Activated CD4-positive, alpha-beta T cell treated with anti-CD3 and anti-CD28 coated beads, Interleukin-2, Interleukin-4, amounts not matched to agents 100 ng/mL and 50 ng/mL, durations not matched to agents 16 hours and 8 hours (primary cell): ENCODE results near the gene SF3A1.

Experiments used
- DNase-seq: peaks from one replicate; pipeline ENCODE4 v3.0.0-alpha.2; 2020; ENCODE audit warnings: low spot score

The SF3A1 gene

DNA sequence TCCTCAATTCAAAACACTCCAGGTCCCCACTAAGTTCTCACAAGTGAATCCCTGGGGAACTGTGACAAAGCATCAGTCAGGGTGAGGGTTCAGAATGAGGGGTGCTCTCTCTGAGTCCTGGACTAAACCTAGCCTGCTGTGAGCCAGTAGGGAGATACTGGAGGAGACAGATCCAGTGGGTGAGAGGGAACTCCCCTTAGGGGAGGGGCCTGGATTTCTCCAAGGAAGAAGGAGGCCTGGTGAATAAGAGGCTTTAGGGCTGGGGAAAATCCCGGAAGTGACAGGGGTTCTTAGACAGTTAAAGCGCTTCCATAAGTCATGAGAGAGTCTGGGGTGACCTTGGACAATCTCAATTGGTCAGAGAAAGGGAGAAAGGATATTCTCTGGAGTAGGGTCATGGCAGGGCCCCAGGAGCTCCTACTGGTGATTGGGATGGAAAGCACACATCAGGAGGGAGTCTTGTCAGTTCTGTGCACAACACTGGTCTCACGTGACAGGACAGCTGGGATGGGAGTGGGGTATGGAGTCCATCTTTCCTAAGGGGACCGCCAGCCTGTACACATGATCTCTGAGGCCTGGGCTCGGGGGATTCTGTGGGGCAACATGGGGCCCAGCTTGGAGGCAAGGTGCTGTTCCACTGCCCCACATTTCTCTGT lies 31.5 kb downstream of the SF3A1 start:
- DNase-seq = no peak

DNA sequence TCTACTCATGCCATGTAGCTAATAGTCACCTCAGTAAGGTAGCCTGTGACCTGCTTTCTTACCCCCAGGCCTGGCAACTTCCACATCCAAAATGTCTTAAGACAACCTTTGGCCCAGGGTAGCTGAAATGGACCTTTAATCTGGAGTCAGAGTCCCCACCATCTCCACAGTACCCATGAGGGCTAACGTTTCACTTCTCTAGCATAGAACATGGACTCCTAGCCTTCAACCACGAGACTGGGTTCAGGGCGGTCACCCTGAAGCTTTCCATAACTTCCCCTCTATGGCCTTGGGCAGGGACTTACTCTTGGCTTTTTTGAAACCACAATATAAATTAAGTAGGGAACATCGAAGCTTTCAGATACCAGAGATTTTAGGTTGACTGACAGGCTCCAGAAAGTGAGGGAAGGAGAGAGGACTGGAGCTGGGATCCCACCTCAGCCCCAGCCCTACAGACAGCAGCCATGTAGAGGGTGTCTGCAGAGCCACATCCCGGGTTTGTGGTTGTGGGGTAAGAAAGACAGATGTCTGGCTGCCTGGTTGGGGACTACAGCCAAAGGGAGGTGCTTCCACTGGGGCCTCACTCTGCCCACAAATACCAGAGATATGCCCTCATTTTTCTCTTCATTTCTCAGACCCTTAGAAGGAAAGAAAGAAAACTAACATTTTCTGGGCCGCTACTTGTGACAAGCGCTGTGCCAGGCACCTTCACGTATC lies 32.5 kb downstream of the SF3A1 start:
- DNase-seq = peak; percentile 41

DNA sequence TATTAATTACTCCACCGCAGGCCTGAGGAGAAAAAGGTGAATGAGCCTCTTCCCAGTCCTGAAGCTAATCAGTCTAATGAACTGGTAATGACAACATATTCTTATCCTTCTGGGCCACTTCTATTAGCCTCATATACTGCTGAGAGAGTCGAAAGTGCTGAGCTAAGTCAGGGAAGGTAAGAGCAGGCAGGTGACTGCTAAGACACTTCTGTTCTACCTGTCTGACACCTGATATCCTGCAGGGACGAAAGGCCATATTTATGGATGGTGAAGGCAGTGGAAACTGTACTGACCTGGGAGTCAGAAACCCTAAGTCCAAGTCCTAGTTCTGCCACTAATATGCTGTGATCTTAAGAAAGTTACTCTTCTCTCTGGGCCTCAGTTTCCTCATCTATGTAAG lies 33.4 kb downstream of the SF3A1 start:
- DNase-seq = no peak

DNA sequence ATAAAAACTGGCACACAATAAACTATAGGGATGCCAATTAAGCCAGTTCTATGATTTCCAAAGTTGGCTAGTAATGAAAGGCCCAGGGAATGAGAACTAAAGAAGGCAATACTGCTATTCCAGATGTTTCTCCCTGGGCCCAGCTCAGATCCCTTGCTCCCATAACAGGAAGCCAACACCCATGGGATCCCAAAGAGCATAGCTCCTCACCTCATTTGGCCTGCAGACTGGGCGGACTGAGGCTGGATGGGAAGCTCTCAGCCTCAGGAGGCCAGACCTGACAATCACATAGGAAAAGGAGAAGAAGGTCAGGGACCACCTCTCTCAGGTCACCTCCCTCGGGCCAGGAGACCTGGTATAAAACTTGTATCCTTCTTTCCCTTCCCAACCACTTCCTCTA lies 35.2 kb downstream of the SF3A1 start:
- no peak for DNase-seq

DNA sequence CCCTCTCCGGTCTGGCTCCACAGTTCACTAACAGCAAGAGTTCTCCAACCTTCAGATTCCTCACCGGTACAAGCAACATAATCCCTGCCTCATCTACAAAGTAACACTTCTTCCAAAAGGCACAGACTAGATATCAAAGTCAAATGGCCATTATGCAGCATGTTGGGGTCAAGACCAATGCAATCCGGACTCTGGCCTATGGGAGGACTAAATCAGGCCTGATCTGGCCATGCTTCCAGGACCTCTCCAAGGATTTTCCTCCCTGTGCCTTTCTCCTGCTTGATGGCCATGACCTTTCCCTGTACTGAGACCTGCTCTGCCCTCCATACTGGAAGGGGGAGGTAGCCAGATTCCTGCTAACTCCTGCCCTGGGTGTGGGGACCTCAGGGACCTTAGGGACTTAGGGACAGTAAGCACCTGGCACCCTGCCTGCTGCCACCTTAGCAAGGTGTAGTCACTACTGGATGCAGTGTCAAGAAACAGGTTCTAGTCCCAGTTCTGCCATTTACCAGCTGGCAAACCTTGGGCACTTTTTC lies 36.6 kb downstream of the SF3A1 start:
- no peak for DNase-seq

DNA sequence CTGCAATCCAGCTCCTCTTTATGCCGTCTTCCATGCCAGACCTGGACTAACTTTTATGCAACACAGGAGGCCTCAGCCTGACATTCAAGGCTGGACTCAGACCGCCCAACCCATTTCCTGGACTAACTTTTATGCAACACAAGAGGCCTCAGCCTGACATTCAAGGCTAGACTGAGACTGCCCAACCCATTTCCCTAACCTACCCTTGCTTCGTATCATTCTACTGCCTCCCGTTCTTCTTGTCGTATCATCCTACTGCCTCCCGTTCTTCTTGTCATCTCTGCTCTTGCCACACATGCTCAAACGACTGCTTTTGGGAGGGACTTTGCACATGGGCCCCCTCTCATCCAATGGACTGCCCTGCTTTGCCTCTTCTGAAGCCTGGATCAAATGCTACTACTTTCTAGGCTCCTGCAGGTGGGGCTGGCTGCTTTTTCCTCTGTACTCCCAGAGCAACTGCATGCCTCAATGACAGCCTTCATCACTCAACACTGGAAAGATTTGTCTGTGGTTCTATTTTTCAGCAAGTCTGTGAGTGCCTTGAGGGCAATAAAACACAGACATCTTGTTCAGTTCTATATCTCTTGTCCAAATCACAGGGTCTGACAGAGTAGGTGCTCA lies 37.8 kb downstream of the SF3A1 start:
- no peak for DNase-seq

DNA sequence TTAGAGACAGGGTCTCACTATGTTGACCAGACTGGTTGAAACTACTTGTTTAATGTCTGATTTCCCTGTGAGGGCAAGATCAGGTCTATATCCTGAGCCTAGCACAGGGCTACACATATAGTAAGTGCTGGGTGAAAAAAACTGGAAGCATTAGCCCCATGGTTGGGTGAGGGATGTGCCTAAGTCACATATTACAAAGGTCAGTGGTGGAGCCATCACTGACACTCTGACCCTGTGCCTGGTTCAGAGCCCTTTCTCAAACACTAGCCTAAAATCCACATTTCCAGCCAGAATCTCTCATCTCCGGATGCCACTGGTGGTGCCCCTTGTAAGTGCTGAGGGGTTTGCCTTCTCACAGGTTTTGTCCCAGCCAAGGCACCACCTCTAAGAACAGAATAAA lies 38.9 kb downstream of the SF3A1 start:
- DNase-seq = no peak

DNA sequence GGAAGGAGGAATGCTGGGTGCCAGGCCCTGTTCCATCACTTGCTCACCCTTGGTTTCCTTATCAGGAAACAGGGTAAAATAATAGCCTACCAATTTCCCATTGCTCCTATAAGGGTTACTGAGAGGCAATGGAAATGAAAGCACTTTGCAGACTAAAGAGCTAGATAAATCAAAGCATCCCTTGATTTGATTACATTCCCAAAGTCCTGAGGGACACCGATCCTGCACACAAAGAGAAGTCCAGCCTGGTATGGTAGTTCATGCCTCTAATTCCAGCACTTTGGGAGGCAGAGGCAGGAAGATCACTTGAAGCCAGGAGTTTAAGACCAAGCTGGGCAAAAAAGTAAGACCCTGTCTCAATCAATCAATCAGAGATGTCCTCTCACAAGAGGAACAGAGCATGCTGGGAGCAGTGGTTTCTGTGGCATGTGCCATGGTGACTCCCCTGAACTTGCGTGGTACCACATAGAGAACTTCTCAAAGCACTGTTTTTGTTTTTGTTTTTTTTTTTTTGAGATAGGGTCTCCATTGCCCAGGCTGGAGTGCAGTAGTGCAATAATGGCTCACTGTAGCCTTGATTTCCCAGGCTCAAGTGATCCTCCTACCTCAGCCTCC lies 40.6 kb downstream of the SF3A1 start:
- DNase-seq = no peak

DNA sequence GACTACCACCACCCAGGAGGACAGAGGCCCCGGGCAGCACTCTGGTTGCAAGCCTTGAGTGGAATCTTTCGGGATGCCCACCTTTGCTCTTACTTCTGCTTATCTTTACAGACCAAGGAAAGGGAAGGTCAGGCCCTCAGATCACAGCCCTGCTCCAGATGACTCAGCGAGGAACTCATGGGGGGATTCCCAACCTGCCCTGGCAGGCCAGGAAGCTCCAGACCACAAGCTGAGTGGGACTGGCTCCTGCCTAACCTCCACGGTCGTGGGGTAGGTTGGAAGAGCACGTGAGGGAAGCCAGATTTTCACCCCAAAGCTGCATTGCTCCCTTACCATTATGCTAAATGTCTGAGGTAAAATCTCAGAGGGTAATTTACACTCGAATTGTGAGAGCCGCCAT lies 41.8 kb downstream of the SF3A1 start:
- peak; percentile 64 for DNase-seq

DNA sequence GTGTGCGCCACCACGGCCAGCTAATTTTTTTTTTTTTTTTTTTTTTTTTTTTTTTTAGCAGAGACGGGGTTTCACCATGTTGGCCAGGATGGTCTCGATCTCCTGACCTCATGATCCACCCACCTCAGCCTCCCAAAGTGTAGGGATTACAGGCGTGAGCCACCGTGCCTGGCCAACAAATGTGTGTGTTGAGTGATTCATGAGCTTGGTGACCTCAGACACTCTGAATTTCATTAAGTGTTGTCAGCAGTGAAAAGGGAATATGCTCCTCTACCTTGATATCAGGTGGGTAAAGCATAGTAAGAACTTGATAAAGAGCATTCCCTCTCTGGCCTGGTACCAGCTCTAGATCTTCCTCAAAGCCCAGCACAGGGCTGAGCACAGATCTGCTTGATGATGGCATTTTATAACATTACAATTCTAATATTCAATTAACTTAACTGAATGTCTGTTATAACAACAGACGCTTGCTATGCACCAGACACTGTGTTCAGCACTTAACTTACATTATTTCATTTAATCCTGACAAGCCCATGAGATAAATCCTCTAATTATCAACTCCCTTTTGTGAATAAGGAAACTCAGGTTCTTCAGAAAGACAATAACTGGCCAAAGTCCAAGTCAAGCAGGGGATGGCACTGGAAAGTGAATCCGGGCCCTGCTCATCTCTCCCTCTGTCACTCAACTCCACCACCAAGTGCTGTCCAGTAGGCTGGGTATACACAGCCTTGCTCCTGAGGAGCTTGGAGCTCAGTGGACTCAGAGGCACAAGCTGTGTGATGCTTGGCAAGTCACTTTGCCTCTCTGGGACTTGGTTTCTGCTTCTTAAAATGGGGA lies 42.9 kb downstream of the SF3A1 start:
- no peak for DNase-seq

DNA sequence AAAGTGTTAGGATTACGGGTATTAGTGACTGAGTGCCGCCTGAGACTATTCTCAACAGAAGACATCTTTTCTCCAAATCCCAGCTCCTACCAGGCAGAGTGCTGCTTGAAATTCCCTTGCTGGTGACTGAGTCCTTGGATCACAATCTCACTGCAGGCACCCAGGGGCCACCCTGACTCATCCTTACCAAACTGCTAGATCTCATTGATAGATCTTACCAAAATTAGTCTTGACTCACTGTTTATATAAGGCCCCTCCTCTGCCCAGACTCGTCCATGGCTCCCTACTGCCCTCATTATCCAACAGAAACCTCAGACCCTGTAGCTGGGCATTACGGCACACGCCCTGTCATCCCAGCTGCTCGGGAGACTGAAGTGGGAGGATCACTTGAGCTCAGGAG lies 44.6 kb downstream of the SF3A1 start:
- no peak for DNase-seq

DNA sequence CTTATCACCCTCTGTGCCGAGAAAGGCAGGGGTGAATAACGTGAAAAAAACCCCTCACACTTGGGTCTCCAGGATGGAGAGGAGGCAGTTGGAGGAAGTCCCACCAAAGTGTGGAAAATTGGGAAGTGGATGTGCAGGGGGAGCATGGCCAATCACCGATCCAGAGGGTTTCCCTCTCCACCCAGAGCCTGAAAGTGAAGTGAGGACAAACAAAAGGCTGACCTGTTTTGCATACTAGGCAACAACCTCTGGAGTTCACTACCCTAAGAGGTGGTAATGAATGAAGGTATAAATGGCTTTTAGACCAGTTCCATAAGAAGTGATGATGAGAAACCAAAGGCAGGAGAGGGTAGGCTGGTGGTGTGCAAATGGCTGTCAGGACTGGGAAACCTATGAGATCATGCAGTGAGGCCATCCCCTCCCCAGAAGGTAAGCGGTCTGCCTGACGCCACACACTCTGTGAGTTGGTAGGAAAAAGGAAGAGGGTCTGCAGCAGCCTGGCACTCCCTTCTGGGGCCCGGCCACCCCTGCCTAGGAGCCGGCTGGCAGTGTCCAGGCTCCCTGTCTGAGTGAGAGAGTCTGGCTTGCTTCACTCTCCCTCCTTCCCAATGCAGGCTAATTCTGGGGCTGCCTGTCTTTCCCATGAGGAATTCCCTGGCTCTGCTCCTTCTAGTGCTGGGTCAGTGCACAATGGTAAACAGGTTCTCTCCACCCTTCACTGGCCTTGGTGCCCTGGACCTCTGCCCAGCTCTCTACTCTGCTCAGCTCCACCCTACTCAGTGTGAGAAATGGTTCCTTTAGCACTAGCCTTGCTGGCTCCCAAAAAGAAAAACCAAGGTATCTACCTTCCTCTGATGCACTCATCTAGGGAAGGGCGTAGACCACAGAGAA lies 45.6 kb downstream of the SF3A1 start:
- DNase-seq = no peak

DNA sequence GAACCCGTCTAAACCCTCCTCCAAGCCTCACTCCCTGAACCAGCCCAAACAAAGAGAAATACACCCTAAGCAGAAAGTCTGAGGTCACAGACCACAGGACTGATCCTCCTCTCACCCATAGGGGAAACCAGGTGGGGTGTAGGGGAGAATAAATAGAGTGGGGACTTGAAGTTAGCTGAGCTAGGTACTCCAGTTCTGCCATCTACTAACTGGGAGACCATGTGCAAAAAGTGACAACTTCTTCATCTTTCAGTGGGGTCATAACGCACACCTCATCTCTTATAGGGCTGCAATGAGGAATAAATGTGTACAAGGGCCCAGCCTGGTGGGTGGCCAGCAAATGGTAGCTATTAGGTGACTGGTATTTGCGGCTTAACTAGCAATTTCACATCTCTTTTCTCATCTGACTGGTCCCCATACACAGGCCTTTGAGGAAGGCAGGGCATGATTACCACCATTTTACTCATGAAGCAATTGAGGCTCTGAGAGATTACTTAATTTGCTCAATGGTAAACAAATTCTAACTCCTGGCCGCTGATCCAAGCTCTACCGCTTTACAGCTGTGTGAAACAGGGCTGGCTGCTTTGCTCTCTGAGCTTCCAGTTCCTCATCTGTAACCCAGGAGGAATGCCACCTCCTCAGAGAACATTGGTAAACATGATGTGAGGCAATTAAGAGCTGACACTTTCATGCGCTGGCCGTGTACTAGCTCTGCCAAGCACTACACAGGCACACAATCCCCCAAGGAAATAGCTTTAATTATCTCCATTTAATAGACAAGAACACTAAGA lies 46.5 kb downstream of the SF3A1 start:
- no peak for DNase-seq

DNA sequence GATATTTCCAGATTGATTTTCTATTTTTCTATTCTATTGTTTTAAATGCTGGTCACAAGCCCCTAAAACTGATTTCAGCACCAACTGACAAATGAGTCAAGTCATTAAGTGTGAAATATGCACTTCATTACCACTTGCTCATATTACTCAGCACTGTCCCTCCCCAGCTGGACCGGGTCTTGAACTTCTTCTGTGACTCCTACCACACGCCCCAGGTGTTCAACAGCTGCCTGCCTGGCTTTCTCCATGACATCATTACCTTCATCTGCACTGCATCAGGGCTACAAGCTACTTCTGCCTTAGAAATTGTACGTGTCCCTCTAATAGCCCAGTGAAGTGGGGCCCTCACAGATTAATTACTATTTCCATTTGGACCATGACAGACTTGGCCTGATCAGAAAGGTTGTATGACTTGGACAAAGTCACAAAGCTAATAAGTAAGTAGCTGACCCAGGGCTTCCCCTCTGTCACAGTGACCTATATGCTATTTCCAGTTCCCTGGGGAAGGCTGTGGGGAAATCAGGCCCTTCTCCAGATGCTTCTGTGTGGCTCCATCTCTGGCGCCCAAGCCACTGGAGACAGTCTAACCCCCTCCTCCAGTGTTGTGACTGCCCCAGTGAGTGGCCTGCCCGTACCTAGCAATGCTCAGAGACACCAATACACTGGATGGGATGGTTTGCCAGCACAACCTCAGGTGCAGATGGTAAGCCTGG lies 48.0 kb downstream of the SF3A1 start:
- DNase-seq = no peak

DNA sequence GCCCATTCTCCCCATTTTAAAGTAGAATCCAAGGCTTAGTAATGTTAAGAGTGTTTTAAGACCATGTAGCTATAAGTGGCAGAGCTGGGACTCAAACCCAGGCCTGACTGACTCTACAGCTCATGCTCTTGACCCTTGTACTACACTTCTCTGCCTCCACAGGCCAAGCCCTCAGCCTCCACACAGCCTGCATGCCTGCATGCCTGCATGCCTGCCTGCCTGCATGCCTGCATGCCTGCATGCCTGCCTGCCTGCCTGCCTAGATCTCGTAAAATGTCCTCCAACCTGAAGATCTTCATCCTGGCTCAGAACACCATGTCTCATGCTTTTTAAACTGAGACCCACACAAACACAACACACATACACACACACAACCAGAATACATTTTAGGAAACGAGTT lies 48.6 kb downstream of the SF3A1 start:
- DNase-seq = no peak

DNA sequence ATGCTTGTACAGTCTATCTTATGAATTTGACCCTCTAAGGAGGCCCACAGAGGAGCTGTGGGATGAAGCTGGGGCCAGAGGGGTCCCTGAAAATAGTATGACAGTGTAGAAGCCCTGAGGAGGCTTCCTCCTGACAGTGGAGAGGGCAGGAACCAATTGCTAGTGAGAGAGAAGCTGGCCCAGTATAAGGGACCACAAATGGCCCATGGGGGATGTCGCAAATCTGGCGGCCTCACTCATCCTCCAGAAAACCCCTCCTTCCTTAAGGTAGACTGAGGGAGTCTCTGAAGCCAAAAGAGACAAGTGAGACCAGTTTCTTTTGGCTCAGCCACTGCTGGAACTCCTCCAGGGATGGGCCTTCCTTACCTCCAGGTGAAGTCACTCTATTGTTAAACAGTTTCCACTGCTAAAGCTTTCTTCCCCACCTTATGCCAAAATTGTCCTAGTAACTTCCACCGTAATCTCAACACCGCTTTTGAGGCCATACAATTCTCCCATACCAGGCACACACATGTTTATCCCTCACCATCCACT lies 49.6 kb downstream of the SF3A1 start:
- no peak for DNase-seq

DNA sequence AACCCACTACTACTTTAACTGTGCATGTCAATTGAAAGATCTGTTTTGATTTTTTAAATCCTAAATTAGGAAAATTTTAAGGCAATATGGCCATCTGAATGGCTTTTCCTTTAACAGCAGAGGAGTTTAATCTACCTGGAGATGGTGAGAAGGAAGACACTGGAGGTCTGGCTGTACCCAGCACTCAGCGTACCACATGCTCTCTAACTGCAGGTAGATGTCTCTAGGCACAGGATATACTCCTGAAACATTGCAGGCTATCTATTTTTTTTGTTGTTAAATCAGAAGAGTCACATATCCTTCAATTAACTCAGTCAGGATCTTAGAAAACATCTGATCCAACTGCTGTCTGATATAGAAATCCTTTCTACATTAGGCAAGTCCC lies 50.1 kb downstream of the SF3A1 start:
- DNase-seq = no peak

DNA sequence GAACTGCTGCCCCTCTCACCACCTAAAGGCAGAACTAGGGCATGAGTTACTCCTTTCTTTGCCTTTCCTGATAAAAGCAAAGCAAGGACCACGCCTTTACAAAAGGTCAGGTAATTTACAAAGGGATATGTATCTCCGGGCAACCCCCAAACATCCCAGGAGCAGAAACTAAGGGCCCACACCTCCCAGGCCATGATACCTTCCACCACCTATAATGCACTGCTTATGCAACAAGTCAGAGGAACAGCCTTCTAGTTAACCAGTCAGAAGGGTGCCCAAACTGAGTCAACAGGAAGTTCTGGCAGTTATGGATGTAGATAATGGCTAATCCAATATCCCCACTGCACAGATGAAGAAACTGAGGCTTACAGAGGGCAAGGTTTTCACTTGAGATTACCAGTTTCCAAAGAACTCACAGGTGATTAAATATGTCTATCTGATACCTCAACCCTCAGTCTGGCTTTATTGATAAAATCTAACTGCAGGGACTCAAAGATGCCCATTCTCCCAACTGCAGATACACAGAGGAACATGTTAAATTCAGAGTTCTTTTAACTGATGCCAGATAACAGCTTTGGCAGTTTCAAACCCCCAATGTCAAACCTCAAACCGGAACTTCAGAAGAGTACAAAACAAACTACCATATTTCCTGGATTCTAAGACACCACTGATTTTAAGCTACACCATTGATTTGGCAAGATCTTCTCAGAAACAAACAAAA lies 50.6 kb downstream of the SF3A1 start:
- DNase-seq = peak; percentile 81

DNA sequence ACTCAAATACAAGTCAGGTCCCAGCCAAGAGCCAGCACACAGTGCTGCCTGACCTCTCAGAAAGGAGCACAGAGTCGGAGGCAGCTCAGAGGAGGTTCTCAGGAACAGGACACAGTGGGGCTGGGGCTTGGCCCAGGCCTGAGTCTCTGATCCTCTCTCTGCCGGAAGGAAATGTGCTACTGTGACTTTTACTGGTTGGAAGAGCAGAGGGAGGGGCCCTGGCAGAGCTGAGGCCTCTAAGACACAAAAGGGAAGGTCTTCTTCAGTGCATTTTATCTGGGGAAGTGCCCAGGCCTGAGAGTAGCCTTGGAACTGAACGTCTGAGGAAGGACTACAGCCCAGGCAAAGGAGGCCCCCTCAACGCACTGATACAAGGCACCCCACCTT lies 51.2 kb downstream of the SF3A1 start:
- peak; percentile 84 for DNase-seq
